ENCODE measurements around the gene BAD.

- TF ChIP-seq TAF1 (IDR thresholded peaks at IDR 0.05; ENCODE audit: borderline replicate concordance, insufficient read depth, low read length) (no peak), POLR2AphosphoS5 (IDR thresholded peaks at IDR 0.05; ENCODE audit: low read depth, low read length) (no peak), REST (IDR thresholded peaks at IDR 0.05; ENCODE audit: insufficient read depth in 1 of 2, low read depth in 2 of 2, low read length in 2 of 2) (no peak), SIN3A (IDR thresholded peaks at IDR 0.05; ENCODE audit: borderline replicate concordance, insufficient read depth, low read length) (no peak)
These were observed 34.0 kb downstream of the BAD start for GRCh38 chr11:64250415-64251015.

All from PFSK-1 (cell line).